Posterior cingulate gyrus (tissue), 11 donors: ENCODE data around the gene LPAR1.
A peak's percentile ranks its signal among the peaks of the same experiment; 100 is the strongest.
"Not testable (repeated sequence)": the region's sequence is repeated elsewhere in the genome, so short reads cannot be mapped to it uniquely, and the experiment has no call there.

ENCODE experiments used
- DNase-seq, 10 donors: peaks; one replicate each; pipeline versions ENCODE4 v3.0.0 to v3.0.0-alpha.2; 2020 to 2021; ENCODE audit warnings: mixed read lengths in 3 of 10
- intact Hi-C: fragments of 100-400 bp; cut with DNase I; formaldehyde crosslinking; loops from one replicate; pipeline ENCODE4 v1.15.1; 2023

LPAR1 gene

GRCh38 chr9:111038331-111039230 is at the start of gene LPAR1:
Gene LPAR1, minus strand, starts transcription at chr9:111038470. Its CDS starts 66,353 bp downstream, at chr9:110972117.
- intact Hi-C loops, result loop anchor here (2.0 to 10.0 kb wide), 3 partner anchors 144 to 391 kb away; no protein-coding TSS in a partner anchor
- peak in 9 of 10 donors; percentile 22 to 92 (median 56) for DNase-seq

- intact Hi-C loops, result no loop called here
- DNase-seq, result no peak
These were observed 40.2 kb upstream of the LPAR1 start for GRCh38 chr9:111078391-111079038.

GRCh38 chr9:111076519-111076918 is 38.2 kb upstream of the LPAR1 start:
- intact Hi-C loops, result no loop called here
- DNase-seq, result no peak

GRCh38 chr9:111076042-111076441 is 37.8 kb upstream of the LPAR1 start:
- no peak for DNase-seq
- intact Hi-C loops, result no loop called here

- intact Hi-C loops, result no loop called here
These were observed 36.1 kb upstream of the LPAR1 start for GRCh38 chr9:111074395-111074794.

GRCh38 chr9:111069183-111069582 is 30.9 kb upstream of the LPAR1 start:
- no peak for DNase-seq
- intact Hi-C loops, result no loop called here

More at GRCh38 chr9:111074395-111074794, 36.1 kb upstream of the LPAR1 start:
- no peak for DNase-seq

- intact Hi-C loops, result no loop called here
- DNase-seq, result no peak
These were observed 30.5 kb upstream of the LPAR1 start for GRCh38 chr9:111068771-111069170.

GRCh38 chr9:111068383-111068730 is 30.1 kb upstream of the LPAR1 start:
- no peak for DNase-seq
- intact Hi-C loops, result no loop called here

- DNase-seq, result no peak
- intact Hi-C loops, result no loop called here
These were observed 28.2 kb upstream of the LPAR1 start for GRCh38 chr9:111066468-111066867.

- DNase-seq, result no peak
- intact Hi-C loops, result no loop called here
These were observed 27.1 kb upstream of the LPAR1 start for GRCh38 chr9:111065414-111065813.

- no peak for DNase-seq
- intact Hi-C loops, result no loop called here
These were observed 26.0 kb upstream of the LPAR1 start for GRCh38 chr9:111064160-111064837.

- intact Hi-C loops, result no loop called here
- DNase-seq, result no peak
These were observed 25.1 kb upstream of the LPAR1 start for GRCh38 chr9:111063332-111063731.

GRCh38 chr9:111058166-111058565 is 19.9 kb upstream of the LPAR1 start:
- intact Hi-C loops, result no loop called here
- no peak for DNase-seq

GRCh38 chr9:111056538-111056937 is 18.3 kb upstream of the LPAR1 start:
- DNase-seq, result no peak
- intact Hi-C loops, result no loop called here

GRCh38 chr9:111052791-111053190 is 14.5 kb upstream of the LPAR1 start:
- no peak for DNase-seq
- intact Hi-C loops, result no loop called here

- intact Hi-C loops, result no loop called here
- no peak for DNase-seq
These were observed 13.1 kb upstream of the LPAR1 start for GRCh38 chr9:111051400-111051799.

GRCh38 chr9:111050819-111051218 is 12.5 kb upstream of the LPAR1 start:
- DNase-seq, result no peak
- intact Hi-C loops, result no loop called here

GRCh38 chr9:111047287-111047686 is 9.0 kb upstream of the LPAR1 start:
- intact Hi-C loops, DNase-seq: not testable (repeated sequence)

GRCh38 chr9:111041902-111042301 is 3.6 kb upstream of the LPAR1 start:
- intact Hi-C loops, result no loop called here
- no peak for DNase-seq

- intact Hi-C loops, result no loop called here
- DNase-seq, result no peak
These were observed 2.2 kb upstream of the LPAR1 start for GRCh38 chr9:111040494-111040893.

GRCh38 chr9:111039231-111039906 is 1.1 kb upstream of the LPAR1 start:
- intact Hi-C loops, result loop anchor here (2.0 to 10.0 kb wide), 3 partner anchors 145 to 392 kb away; no protein-coding TSS in a partner anchor
- DNase-seq, result peak in 1 of 10 donors; percentile 67
